ENCODE measurements around the gene POLQ. TPM values are rescaled to one million over a fixed set of nuclear protein-coding genes. Genes with fewer than 3 reads are reported as not detected.

Gene POLQ
- total RNA-seq = 0.19 and 0.68 TPM in 2 replicates

DNA sequence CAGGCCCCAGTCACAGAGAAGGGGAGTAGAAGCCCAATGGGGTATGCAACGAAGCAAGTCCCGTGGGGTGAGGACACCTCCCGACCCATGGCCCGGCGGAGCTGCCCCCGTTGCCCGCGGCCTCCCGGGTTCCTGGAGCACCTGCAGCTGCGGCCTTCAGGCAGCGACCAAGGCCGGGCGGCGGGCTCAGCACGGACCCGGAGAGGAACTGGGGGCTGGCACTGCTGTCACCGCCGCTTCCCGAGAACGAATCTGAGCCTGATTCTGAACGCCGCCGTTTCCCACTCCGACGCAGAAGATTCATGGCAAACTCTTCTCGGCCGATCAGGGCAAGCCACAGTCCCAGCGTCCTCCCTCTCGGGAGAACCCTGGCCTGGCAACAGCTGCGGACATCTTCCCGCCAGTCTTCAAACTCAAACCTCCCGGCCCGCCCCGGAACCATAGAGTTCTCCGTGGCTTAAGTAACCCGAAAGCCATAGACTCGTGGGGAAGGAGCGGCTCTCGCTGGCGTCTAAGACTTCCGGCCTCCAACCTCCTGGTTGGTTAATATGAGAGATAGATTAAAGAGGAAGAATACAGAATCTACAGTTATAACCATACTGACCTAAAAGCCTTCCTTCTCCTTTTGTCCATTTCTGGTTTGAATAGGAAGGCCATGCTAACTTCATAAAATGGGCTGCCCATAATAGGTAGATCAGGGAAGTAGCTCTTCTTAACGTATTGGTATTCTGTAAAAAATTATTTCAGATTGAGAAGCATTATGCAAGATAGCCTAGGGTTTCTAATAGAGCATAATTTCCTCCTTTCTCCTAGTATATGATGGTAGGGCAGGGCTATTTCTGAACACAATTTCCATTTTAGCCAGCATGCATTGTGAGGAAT is at the start of gene POLQ:
Gene POLQ, minus strand, starts transcription at position 415 of the 882 bp plus-strand sequence. Its CDS starts 111 bp downstream, at position 304.

DNA sequence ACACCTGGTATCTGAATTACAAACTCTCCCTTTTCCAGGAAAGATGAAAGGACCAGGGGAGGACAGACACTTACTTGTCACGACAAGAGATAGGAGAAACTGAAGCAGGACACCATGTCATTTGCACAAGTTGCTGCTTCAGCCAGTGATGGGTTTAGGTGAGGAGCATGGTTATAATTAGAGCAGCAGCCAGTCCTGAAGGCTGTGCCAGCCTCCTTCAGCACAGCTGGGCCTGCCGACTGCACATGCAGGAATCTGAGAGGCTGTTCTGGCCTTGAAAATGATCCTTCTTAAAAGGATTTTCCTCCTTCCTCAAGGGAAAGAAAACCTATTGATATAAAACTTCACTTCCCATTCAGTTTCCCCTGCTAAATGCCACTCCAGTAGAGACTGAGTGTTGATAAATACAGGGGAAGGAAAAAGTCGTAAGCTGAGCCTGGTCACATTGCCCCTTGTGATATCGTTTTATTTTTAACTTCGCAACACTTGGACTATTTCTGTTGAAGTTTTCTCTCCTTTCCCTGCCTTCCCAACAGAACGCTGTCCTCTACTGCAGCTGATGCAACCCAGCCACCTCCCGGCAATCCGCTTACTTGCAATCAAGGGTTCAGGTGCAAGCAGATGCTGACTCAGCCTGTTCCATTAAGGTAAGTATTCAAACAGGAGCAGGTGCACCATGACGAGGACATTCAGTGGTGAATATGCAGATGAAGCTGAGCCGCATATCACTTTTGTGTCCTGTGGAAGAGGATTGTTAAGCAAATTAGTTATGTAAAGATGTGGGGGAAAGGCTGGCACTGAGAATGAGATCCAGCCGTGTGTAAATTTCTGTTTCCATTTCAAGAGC is 47.3 kb upstream of the POLQ start, which contains the start of gene FBXO40:
Gene FBXO40, plus strand, starts transcription at position 524 of the 847 bp plus-strand sequence. CDS start 27,197 bp downstream, outside the sequence.

DNA sequence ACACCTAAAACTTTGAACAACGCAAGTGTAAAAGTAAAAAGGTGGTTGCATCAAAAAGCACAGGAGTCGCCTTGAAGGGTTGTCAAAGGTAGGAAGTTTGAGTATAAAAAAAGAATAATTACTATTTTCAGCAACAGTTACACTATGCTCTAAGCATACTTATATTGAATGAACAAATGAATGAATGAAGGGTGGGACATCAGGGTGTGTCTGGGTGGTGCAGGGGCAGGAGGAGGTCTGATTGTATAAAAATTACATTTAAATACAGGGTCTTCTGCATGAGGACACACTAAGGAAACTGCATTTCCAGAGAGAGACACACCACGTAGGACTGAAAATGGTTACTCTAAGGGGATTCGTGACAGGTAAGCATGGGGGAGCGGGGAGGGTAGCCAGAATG is 21.9 kb upstream of the POLQ start, which contains the start of gene ARGFX:
Gene ARGFX, plus strand, starts transcription at position 301 of the 400 bp plus-strand sequence. CDS start 2,765 bp downstream, outside the sequence.

Other genes with a start within 250 kb of the POLQ start
- gene ARGFX, start 22.0 kb upstream of the POLQ start, total RNA-seq = not detected in 2 replicates
- not detected in 2 replicates for gene FBXO40, start 47.4 kb upstream of the POLQ start, total RNA-seq
- gene HCLS1, start 114.9 kb upstream of the POLQ start, total RNA-seq = 1.7 and 3.5 TPM in 2 replicates
- 41.1 and 45.6 TPM in 2 replicates for gene GOLGB1, start 203.8 kb upstream of the POLQ start, total RNA-seq